ENCODE measurements around the gene SH3GLB2.

Gene SH3GLB2

GRCh38 chr9:129023908-129024233 is 4.3 kb downstream of the SH3GLB2 start:
- no peak overlapping the region for H3K4me3 ChIP-seq (replicated peaks; ENCODE audit: insufficient read depth, low read length)
- no peaks in the 10 kb centered on the region for H3K27me3 ChIP-seq (ENCODE audit: insufficient read depth, poor library complexity, severe bottlenecking)
- TF ChIP-seq POLR2AphosphoS5 (IDR thresholded peaks at IDR 0.05; ENCODE audit: low read depth) (no peak), GABPA (IDR thresholded peaks at IDR 0.05; ENCODE audit: low read depth) (no peak), CTCF (IDR thresholded peaks at IDR 0.05; ENCODE audit: insufficient read depth, low read length) (no peak), SPI1 (IDR thresholded peaks at IDR 0.05; ENCODE audit: borderline replicate concordance, low read depth) (no peak), REST (IDR thresholded peaks at IDR 0.05; ENCODE audit: insufficient replicate concordance, low read depth) (no peak)
- no peak for DNase-seq (ENCODE audit: low read depth in 1 of 2, low spot score in 1 of 2)
- H3K27ac ChIP-seq (replicated peaks) = no peak overlapping the region

GRCh38 chr9:129023036-129023907 is 4.9 kb downstream of the SH3GLB2 start:
- H3K27me3 ChIP-seq (ENCODE audit: insufficient read depth, poor library complexity, severe bottlenecking) = no peaks in the 10 kb centered on the region
- no peak for DNase-seq (ENCODE audit: low read depth in 1 of 2, low spot score in 1 of 2)
- H3K4me3 ChIP-seq (replicated peaks; ENCODE audit: insufficient read depth, low read length) = no peak overlapping the region
- H3K27ac ChIP-seq (replicated peaks) = no peak overlapping the region
- no peak for TF ChIP-seq CTCF (IDR thresholded peaks at IDR 0.05; ENCODE audit: insufficient read depth, low read length)
- no peak for TF ChIP-seq SPI1 (IDR thresholded peaks at IDR 0.05; ENCODE audit: borderline replicate concordance, low read depth)
- TF ChIP-seq REST (IDR thresholded peaks at IDR 0.05; ENCODE audit: insufficient replicate concordance, low read depth) = no peak
- TF ChIP-seq GABPA (IDR thresholded peaks at IDR 0.05; ENCODE audit: low read depth) = no peak
- no peak for TF ChIP-seq POLR2AphosphoS5 (IDR thresholded peaks at IDR 0.05; ENCODE audit: low read depth)

DNA sequence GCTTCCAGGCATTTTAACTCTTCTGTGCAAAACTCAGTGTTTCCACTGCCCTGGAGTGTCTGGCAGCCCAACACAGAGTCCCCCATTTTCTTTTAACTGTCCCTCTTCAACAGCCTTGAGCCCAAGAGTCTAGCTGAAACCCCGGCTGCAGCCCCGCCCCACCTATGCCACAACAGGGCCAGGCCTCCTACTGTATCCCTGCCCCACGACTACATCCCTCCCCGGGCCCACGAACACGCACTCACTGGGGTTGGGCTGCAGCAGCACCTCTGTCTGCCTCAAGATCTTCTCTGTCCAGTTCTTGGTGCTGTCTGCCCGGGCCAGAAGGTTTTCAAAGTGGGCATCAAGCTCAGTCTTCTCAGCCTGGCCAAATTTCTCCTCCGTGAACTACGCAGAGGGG is 6.1 kb downstream of the SH3GLB2 start:
- no peak overlapping the region for H3K4me3 ChIP-seq (replicated peaks; ENCODE audit: insufficient read depth, low read length)
- TF ChIP-seq REST (IDR thresholded peaks at IDR 0.05; ENCODE audit: insufficient replicate concordance, low read depth) (no peak), CTCF (IDR thresholded peaks at IDR 0.05; ENCODE audit: insufficient read depth, low read length) (no peak), POLR2AphosphoS5 (IDR thresholded peaks at IDR 0.05; ENCODE audit: low read depth) (no peak), GABPA (IDR thresholded peaks at IDR 0.05; ENCODE audit: low read depth) (no peak), SPI1 (IDR thresholded peaks at IDR 0.05; ENCODE audit: borderline replicate concordance, low read depth) (no peak)
- H3K27me3 ChIP-seq (ENCODE audit: insufficient read depth, poor library complexity, severe bottlenecking) = no peaks in the 10 kb centered on the region
- no peak overlapping the region for H3K27ac ChIP-seq (replicated peaks)
- DNase-seq (ENCODE audit: low read depth in 1 of 2, low spot score in 1 of 2) = no peak

All from HL-60 (cell line).